Fibroblast of the aortic adventitia (primary cell): ENCODE results near the gene SETBP1. TPM values are rescaled to one million over a fixed set of nuclear protein-coding genes. Genes with fewer than 3 reads are reported as not detected.
A peak's percentile ranks its signal among the peaks of the same experiment; 100 is the strongest.

Experiments used
- DNase-seq: peaks from one replicate; pipeline ENCODE4 v3.0.0-alpha.2; 2010; ENCODE audit warnings: low read depth
- H3K4me3 ChIP-seq: 2 replicates; pipeline ENCODE4 v1.5.1; 2011; ENCODE audit warnings: low read depth, mild to moderate bottlenecking, control low read depth, low read length, moderate library complexity
- total RNA-seq: library from RNA; depleted of rRNA; stranded (reverse); fragments of >200 nt; gene quantifications from 2 replicates; pipeline ENCODE4 v1.2.3, GENCODE V29; 2012; ENCODE audit warnings: low replicate concordance
- TF ChIP-seq, protein P1 (sequence below): IDR thresholded peaks from 2 replicates; pipeline ENCODE4 v1.5.1; 2011; ENCODE audit warnings: mild to moderate bottlenecking, low read length, control low read depth, inconsistent platforms; ENCODE audit not compliant: insufficient read depth

SETBP1 gene
- total RNA-seq, 1 donor, result 10.5 TPM

DNA sequence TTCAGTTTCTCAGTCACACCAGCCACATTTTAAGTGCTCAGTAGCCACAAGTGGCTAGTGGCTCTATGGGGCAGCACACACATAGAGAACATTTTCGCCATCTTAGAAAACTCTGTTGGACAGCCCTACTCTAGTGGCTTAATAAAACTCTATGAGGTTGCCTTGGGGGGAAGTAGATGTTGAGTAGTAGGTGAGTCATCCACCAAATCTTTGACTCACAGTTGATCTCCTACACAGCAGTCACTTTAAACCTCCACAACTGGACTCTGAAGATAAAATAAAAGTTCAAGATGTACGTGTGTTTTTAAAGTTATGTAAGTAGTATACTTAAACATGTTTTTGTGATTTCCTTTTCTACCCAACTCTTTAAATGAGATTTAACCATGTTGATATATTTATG is 379.0 kb downstream of the SETBP1 start:
- TF ChIP-seq, protein P1, sequence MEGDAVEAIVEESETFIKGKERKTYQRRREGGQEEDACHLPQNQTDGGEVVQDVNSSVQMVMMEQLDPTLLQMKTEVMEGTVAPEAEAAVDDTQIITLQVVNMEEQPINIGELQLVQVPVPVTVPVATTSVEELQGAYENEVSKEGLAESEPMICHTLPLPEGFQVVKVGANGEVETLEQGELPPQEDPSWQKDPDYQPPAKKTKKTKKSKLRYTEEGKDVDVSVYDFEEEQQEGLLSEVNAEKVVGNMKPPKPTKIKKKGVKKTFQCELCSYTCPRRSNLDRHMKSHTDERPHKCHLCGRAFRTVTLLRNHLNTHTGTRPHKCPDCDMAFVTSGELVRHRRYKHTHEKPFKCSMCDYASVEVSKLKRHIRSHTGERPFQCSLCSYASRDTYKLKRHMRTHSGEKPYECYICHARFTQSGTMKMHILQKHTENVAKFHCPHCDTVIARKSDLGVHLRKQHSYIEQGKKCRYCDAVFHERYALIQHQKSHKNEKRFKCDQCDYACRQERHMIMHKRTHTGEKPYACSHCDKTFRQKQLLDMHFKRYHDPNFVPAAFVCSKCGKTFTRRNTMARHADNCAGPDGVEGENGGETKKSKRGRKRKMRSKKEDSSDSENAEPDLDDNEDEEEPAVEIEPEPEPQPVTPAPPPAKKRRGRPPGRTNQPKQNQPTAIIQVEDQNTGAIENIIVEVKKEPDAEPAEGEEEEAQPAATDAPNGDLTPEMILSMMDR, result no peak
- no peak overlapping the region for H3K4me3 ChIP-seq
- DNase-seq, result peak; percentile 80

DNA sequence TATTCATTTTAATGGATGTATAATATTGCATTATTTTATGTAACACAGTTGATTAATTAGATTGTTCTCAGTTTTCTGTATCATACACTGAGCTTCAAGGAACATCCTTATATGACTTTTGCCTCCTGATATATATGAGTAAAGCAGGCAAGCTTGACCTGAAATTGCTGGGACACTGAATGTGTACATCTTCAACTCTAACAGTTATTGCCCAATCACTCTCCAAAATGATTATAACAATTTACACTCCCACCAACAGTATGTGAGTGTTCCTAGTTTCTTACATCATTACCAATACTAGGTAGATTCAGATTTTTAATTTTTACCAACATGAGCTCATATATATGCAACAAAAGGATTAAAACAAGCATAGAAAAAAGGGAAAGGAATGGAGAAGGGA is 379.4 kb downstream of the SETBP1 start:
- no peak overlapping the region for H3K4me3 ChIP-seq
- DNase-seq, result no peak
- TF ChIP-seq, protein P1, result no peak

DNA sequence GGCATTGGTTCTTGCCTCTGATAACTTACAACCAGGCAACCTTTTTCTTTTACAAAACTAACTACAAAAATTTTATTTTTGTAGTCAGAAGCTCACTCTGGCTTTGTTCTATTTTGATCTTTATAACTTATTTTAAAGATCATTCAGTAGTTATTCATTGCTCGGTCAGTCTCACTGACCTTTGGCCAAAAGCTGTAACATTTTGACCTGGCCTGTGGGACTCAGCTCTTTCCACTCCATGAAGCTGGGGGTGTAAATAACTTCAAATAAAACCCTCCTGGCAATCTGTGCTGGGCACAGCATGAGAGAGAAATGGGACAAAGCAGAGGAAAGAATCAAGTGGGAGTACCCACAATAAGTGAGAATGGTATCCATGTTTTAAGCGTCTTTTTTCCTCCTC is 380.7 kb downstream of the SETBP1 start:
- DNase-seq, result no peak
- TF ChIP-seq, protein P1, result no peak
- H3K4me3 ChIP-seq, result no peak overlapping the region

DNA sequence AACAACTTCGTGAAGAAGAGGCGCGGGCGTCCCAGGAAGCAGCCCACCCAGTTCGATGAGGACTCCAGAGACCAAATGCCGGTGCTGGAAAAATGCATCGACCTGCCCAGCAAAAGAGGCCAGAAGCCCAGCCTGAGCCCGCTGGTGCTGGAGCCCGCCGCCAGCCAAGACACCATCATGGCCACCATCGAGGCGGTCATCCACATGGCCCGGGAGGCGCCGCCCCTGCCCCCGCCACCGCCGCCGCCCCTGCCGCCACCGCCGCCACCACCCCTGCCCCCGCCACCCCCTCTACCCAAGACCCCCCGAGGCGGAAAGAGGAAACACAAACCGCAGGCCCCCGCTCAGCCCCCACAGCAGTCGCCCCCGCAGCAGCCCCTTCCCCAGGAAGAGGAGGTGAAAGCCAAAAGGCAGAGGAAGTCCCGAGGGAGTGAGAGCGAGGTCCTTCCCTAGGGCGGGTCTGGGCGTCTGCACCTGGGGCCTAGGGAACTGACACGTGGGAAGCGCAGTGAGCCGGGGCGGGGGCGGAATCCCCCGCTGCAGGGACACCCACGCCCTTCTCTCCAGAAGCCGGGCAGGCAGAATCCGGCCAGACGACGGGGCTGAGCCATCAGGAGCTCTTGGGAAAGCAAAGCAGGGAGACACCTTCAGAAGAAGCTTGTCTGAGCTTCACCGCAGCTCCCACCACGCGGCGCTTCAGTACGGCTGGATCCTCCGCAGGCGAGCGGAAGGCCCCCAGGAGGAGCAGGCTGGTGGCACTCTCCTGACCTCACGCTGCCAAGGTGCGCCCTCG is 382.8 kb downstream of the SETBP1 start:
- TF ChIP-seq, protein P1, result no peak
- DNase-seq, result no peak
- no peak overlapping the region for H3K4me3 ChIP-seq

DNA sequence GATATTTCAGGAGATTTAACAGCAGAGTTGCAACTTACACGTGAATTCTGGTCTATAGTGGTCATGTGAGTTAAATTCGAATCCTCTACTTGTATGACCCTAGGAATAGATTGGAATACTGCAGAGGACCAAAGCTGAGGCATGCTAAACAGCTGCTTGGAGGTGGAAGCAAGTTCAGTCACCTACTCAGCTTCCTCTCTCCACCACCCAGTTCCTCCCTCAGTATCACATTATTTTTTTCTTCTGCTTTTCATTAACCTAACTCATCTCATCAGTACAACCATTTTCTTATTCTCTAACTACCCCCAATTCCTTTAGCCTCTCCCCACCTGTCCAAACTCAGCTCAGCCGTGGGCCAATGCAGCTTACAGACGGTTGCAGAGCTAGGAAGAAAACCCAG is 385.5 kb downstream of the SETBP1 start:
- DNase-seq, result no peak
- TF ChIP-seq, protein P1, result no peak
- no peak overlapping the region for H3K4me3 ChIP-seq

DNA sequence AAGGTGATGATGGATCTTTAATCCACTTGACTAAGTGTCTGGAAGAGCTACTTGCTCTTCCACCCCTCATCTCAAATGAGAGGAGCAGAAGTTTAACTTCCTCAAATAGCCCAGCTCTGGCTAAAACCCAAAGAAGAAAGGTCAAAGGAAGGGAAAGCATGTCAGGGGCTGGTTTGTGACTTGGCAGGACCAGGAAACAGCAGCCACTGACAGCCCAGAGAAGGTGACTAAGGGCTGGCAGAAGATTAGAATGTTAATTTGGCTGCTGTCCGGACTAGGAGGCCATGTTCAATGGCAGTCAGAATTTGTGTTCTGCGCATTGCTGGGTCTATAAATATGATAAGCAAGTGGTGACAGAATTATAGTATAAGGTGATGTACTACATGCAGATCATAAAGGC is 386.2 kb downstream of the SETBP1 start:
- no peak for DNase-seq
- no peak overlapping the region for H3K4me3 ChIP-seq
- TF ChIP-seq, protein P1, result no peak

DNA sequence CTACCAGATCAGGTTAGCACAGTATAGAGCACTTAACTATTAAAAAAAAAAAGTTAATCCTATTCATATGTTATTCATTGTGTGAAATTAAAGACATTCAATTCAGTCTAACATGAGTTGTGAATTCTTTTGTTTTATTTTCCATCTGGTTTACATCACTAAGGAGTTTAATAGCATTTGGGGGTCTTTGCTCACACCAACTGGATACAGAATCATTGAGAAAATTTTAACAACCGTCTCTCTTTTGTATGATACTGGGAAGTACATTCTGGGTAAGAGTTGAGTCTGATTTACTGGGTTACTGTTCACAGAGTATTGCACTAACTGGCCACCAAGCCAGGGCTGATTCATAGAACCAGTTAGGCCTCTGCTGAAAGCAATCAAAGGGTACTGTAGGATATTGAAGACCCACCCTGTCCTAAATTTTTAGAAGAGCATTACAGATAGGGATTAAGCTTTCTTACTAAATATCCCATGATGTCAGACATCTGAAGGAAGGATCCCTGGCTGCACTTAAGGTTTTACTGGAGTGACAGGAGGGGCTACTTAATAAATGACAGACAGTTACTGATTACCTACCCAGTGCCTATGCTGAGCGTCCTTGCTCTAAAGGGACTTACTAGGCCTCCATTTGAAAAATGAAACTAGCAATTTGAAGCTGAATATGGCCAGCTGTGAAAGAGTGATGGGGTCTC is 387.9 kb downstream of the SETBP1 start:
- H3K4me3 ChIP-seq, result no peak overlapping the region
- DNase-seq, result no peak
- TF ChIP-seq, protein P1, result no peak
